ENCODE measurements around the gene SH3BP5.

Gene SH3BP5

GRCh38 chr3:15243822-15244482 is 88.4 kb downstream of the SH3BP5 start:
- no peak for DNase-seq (ENCODE audit: low spot score)

- peak; percentile 56 for DNase-seq (ENCODE audit: low spot score)
Measured at GRCh38 chr3:15241341-15241740, 91.0 kb downstream of the SH3BP5 start.

GRCh38 chr3:15229262-15229661 is 103.1 kb downstream of the SH3BP5 start:
- DNase-seq (ENCODE audit: low spot score), result no peak

GRCh38 chr3:15228147-15228546 is 104.2 kb downstream of the SH3BP5 start:
- no peak for DNase-seq (ENCODE audit: low spot score)

- DNase-seq (ENCODE audit: low spot score), result no peak
Measured at GRCh38 chr3:15223685-15224572, 108.5 kb downstream of the SH3BP5 start.

- DNase-seq (ENCODE audit: low spot score), result peak; percentile 32
Measured at GRCh38 chr3:15221574-15222217, 110.7 kb downstream of the SH3BP5 start.

GRCh38 chr3:15220661-15221060 is 111.7 kb downstream of the SH3BP5 start:
- peak; percentile 59 for DNase-seq (ENCODE audit: low spot score)

- DNase-seq (ENCODE audit: low spot score), result no peak
Measured at GRCh38 chr3:15220056-15220455, 112.3 kb downstream of the SH3BP5 start.

GRCh38 chr3:15218689-15219088 is 113.7 kb downstream of the SH3BP5 start:
- no peak for DNase-seq (ENCODE audit: low spot score)

GRCh38 chr3:15217841-15218267 is 114.5 kb downstream of the SH3BP5 start:
- peak; percentile 17 for DNase-seq (ENCODE audit: low spot score)

- no peak for DNase-seq (ENCODE audit: low spot score)
Measured at GRCh38 chr3:15217011-15217671, 115.2 kb downstream of the SH3BP5 start.

- DNase-seq (ENCODE audit: low spot score), result no peak
Measured at GRCh38 chr3:15216501-15216900, 115.9 kb downstream of the SH3BP5 start.

- DNase-seq (ENCODE audit: low spot score), result no peak
Measured at GRCh38 chr3:15215996-15216395, 116.4 kb downstream of the SH3BP5 start.

GRCh38 chr3:15214758-15215157 is 117.6 kb downstream of the SH3BP5 start:
- DNase-seq (ENCODE audit: low spot score), result no peak

GRCh38 chr3:15211937-15212336 is 120.4 kb downstream of the SH3BP5 start:
- DNase-seq (ENCODE audit: low spot score), result no peak

GRCh38 chr3:15207836-15208504 is 124.4 kb downstream of the SH3BP5 start:
- DNase-seq (ENCODE audit: low spot score), result no peak

- peak; percentile 43 for DNase-seq (ENCODE audit: low spot score)
Measured at GRCh38 chr3:15206662-15207576, 125.5 kb downstream of the SH3BP5 start.

GRCh38 chr3:15205934-15206661 is 126.3 kb downstream of the SH3BP5 start, which contains the start of gene CAPN7:
CAPN7 (plus strand) TSS chr3:15206246; CDS start chr3:15206496, 250 bp downstream.
- DNase-seq (ENCODE audit: low spot score), result peak; percentile 98

- no peak for DNase-seq (ENCODE audit: low spot score)
Measured at GRCh38 chr3:15205482-15205933, 126.9 kb downstream of the SH3BP5 start.

All from D341Med (cell line).